AG04450 (cell line): Measurements from ENCODE around the gene ANGPTL4. TPM values are rescaled to one million over a fixed set of nuclear protein-coding genes. Genes with fewer than 3 reads are reported as not detected.
A peak's percentile ranks its signal among the peaks of the same experiment; 100 is the strongest.

ENCODE experiments used
- CTCF ChIA-PET: fragments of 300-600, 350-600 bp; formaldehyde crosslinking; extraction: SDS; loops from one replicate; lab custom pipeline; 2022; ENCODE audit warnings: antibody characterized with exemption, inconsistent platforms; lab: Charles Lee
- POLR2A ChIA-PET: fragments of 350-600 bp; formaldehyde crosslinking; extraction: SDS; loops from one replicate; lab custom pipeline; 2021; ENCODE audit warnings: antibody characterized with exemption, inconsistent platforms; lab: Yijun Ruan, JAX
- DNase-seq: peaks from one replicate; pipeline ENCODE4 v3.0.0-alpha.2; 2011; ENCODE audit warnings: low read depth, low spot score
- H3K27ac ChIP-seq: one replicate; pipeline ENCODE4 v1.5.1; 2012; ENCODE audit warnings: low read depth, low read length, control low read depth
- H3K27me3 ChIP-seq: one replicate; pipeline ENCODE4 v1.6.0; 2012; ENCODE audit warnings: low read length; ENCODE audit not compliant: control insufficient read depth, insufficient read depth
- H3K4me3 ChIP-seq: 2 replicates; pipeline ENCODE4 v1.5.1; 2011; ENCODE audit warnings: mild to moderate bottlenecking, low read depth, low read length, control low read depth
- H3K9me3 ChIP-seq: 2 replicates; pipeline ENCODE4 v1.5.1; 2012; ENCODE audit warnings: low read length; ENCODE audit not compliant: control insufficient read depth, insufficient read depth
- CTCF ChIP-seq: IDR thresholded peaks from 2 replicates; pipeline ENCODE4 v1.5.1; 2011; ENCODE audit warnings: low read depth, low read length, control low read depth, inconsistent platforms
- polyA plus RNA-seq: library from polyadenylated mRNA; depleted of rRNA; stranded (reverse); fragments of >200 nt; gene quantifications from 2 replicates; pipeline ENCODE4 v1.2.3, GENCODE V29; 2011

ANGPTL4 gene
- polyA plus RNA-seq, 1 experiment: 1.3 TPM

DNA sequence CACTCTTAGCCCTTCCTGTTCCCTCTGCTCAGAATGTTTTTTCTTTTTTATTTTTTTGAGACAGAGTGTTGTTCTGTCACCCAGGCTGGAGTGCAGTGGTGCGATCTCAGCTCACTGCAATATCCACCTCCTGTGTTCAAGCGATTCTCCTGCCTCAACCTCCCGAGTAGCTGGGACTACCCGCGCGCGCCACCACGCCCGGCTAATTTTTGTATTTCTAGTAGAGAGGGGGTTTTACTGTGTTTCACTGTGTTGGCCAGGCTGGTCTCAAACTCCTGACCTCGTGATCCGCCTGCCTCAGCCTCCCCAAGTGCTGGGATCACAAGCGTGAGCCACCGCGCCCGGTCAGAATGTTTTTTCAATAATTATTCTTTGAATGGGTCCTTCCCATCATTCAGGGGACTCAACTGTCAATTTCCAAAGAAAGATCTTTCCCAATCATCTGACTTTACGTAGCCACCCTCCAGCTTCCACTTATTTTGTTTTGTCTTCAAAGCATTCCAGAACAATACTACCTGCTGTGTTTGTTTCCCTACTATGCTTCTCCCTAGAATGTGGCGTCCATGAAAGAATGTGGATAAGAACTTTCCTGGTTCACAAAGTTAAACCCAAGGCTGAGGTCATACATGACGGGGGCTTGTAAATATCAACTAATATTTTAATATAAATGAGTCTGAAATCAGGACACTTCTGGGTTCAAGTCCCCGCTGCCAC is 44.0 kb upstream of the ANGPTL4 start:
- no peak overlapping the region for H3K27ac ChIP-seq

GRCh38 chr19:8320564-8321066 is 43.3 kb upstream of the ANGPTL4 start:
- no peak for TF ChIP-seq CTCF
- H3K27me3 ChIP-seq: no peaks in the 10 kb centered on the region
- peak overlapping the region; percentile 99 for H3K4me3 ChIP-seq
- no peak for DNase-seq
- H3K9me3 ChIP-seq: no peaks in the 10 kb centered on the region; the same call in 1 of the 2 replicates
- POLR2A ChIA-PET: interaction anchor here (0.6 to 1.9 kb wide), 6 partner anchors 9 to 206 kb away, joined by 3 to 9 read pairs (median 4); partner anchors contain the start of genes MARCHF2 and ZNF414
- CTCF ChIA-PET: no interaction called here
- H3K27ac ChIP-seq: peak overlapping the region; percentile 80

More for the DNA sequence above, 44.0 kb upstream of the ANGPTL4 start:
- TF ChIP-seq CTCF: no peak
- POLR2A ChIA-PET: interaction anchor here (0.6 kb wide), 1 partner anchor 60 kb away, joined by 5 read pairs; no protein-coding TSS in a partner anchor
- H3K4me3 ChIP-seq: peak overlapping the region; percentile 99
- CTCF ChIA-PET: interaction anchor here (0.6 kb wide), 2 partner anchors 91 to 261 kb away, joined by 3 read pairs; no protein-coding TSS in a partner anchor
- no peaks in the 10 kb centered on the region; the same call in 1 of the 2 replicates for H3K9me3 ChIP-seq
- H3K27me3 ChIP-seq: no peaks in the 10 kb centered on the region
- DNase-seq: no peak

DNA sequence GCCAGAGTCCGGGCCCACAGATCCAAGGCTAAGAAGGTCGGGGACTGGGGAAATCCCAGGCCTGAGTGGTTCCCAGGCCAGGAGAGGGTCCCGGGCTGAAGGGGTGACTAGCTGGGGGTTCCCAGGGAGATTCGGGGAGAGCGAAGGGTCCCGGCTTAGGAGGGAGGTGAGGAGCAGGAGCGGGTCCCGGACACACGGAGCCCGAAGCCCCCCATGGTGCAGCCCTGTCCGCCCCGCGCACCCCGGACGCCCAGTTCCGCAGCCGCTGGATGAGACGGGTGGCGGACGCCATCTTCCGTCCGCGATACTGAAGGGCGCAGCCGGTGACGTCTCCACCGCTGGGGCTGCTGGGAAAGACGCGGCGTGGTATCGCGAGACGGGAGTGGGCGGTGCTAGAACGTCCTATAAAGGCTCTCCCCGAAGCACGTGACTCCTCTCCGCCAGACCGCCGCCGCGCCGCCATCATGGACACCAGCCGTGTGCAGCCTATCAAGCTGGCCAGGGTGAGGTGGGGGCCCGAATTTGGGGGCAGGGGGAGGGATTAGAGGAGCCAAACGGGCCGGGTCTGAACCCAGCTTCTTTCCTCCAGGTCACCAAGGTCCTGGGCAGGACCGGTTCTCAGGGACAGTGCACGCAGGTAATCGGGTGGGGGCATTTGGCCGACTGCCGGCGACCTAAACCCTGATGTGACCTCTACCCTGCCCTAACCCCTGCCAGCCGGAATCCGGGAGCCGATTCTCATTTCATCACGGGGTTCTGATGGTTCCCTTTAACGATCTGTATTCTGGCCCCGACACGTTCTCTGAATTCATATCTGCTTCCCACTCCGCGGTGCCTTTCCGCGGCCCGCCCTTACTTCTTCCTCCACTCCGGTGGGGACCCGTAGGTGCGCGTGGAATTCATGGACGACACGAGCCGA is 42.6 kb upstream of the ANGPTL4 start, which contains the start of the genes NDUFA7 and RPS28:
Gene NDUFA7 (minus strand): TSS at position 309 of the 919 bp plus-strand sequence. CDS start 17 bp downstream, at position 292.
Gene RPS28 (plus strand): TSS at position 430 of the 919 bp plus-strand sequence. CDS start 35 bp downstream, at position 465.
- ChIA-PET POLR2A (interaction anchor here (0.6 to 2.0 kb wide), 10 partner anchors 8 to 249 kb away, joined by 3 to 11 read pairs (median 4); partner anchors contain the start of genes CD320, MARCHF2 and ZNF414), CTCF (interaction anchor here (0.6 kb wide), 1 partner anchor 261 kb away, joined by 3 read pairs; no protein-coding TSS in a partner anchor)
- H3K9me3 ChIP-seq: peaks cover 3% of the 10 kb centered on the region; the same call in 1 of the 2 replicates
- TF ChIP-seq CTCF: 0 out of 2 replicates have a peak, but pooled peaks have one; percentile 14
- DNase-seq: peak; percentile 94
- H3K27me3 ChIP-seq: no peaks in the 10 kb centered on the region
- H3K4me3 ChIP-seq: peak within 1 kb of the TSS; percentile 99
- H3K27ac ChIP-seq: peak within 1 kb of the TSS; percentile 80

DNA sequence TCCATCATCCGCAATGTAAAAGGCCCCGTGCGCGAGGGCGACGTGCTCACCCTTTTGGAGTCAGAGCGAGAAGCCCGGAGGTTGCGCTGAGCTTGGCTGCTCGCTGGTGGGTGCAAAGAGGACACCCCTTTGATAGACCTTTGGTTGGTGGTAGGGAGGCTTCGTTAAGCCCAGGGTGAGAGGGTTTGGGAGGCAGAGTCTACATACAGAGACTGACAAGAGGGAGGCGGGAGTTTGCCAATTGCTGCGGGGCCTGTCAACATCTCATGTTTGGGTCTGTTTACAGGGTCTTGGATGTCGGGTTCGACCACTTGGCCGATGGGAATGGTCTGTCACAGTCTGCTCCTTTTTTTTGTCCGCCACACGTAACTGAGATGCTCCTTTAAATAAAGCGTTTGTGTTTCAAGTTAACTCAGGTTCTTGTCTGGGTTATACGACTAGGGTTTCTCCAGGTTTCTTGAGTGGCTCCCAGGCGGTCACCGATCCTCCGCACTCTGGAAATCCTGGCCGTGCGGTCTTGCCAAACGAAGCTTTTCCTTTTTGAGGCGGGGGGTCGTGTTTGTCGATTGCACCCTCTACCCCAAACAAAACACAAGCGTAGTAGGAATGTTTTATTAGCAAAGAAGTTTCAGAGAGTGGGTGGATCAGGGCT is 41.8 kb upstream of the ANGPTL4 start:
- CTCF ChIA-PET: interaction anchor here (0.6 kb wide), 1 partner anchor 260 kb away, joined by 3 read pairs; no protein-coding TSS in a partner anchor
- TF ChIP-seq CTCF: no peak
- Histone ChIP-seq H3K4me3 (peak overlapping the region; percentile 99), H3K27ac (no peak overlapping the region), H3K27me3 (peaks cover 5% of the 10 kb centered on the region), H3K9me3 (peaks cover 11% of the 10 kb centered on the region)
- POLR2A ChIA-PET: interaction anchor here (0.6 to 2.0 kb wide), 10 partner anchors 8 to 249 kb away, joined by 3 to 11 read pairs (median 4); partner anchors contain the start of genes CD320, MARCHF2 and ZNF414
- DNase-seq: no peak
